Trophoblast cell (in vitro differentiated cells and primary cell): ENCODE results near the gene PPP1R11.
A peak's percentile ranks its signal among the peaks of the same experiment; 100 is the strongest.

Source experiments
- DNase-seq, 2 donors: peaks; one replicate each; pipeline ENCODE4 v3.0.0-alpha.2; 2016
- H2AFZ ChIP-seq: 2 replicates; pipeline ENCODE4 v1.6.1; 2013; ENCODE audit warnings: low read length, moderate library complexity, mild to moderate bottlenecking; ENCODE audit not compliant: insufficient read depth, poor library complexity
- H2AK5ac ChIP-seq: 2 replicates; pipeline ENCODE4 v1.6.1; 2013; ENCODE audit warnings: mild to moderate bottlenecking, low read length
- H2BK120ac ChIP-seq: 2 replicates; pipeline ENCODE4 v1.6.1; 2013; ENCODE audit warnings: low read length, mild to moderate bottlenecking, moderate library complexity; ENCODE audit not compliant: insufficient read depth, poor library complexity
- H2BK12ac ChIP-seq: 2 replicates; pipeline ENCODE4 v1.6.1; 2013; ENCODE audit warnings: mild to moderate bottlenecking, low read length, moderate library complexity
- H2BK5ac ChIP-seq: 2 replicates; pipeline ENCODE4 v1.6.1; 2013; ENCODE audit warnings: low read length, low read depth, moderate library complexity, mild to moderate bottlenecking; ENCODE audit not compliant: poor library complexity
- H3K14ac ChIP-seq: 2 replicates; pipeline ENCODE4 v1.6.1; 2013; ENCODE audit warnings: mild to moderate bottlenecking, low read length
- H3K18ac ChIP-seq: 2 replicates; pipeline ENCODE4 v1.6.1; 2013; ENCODE audit warnings: mild to moderate bottlenecking, low read length
- H3K23ac ChIP-seq: 2 replicates; pipeline ENCODE4 v1.6.1; 2013; ENCODE audit warnings: low read length
- H3K27ac ChIP-seq: 2 replicates; pipeline ENCODE4 v1.5.1; 2013; ENCODE audit warnings: low read depth, mild to moderate bottlenecking, inconsistent platforms, low read length, moderate library complexity
- H3K27me3 ChIP-seq: 2 replicates; pipeline ENCODE4 v1.6.1; 2013; ENCODE audit warnings: inconsistent platforms, mild to moderate bottlenecking, low read length, moderate library complexity; ENCODE audit not compliant: insufficient read depth
- H3K36me3 ChIP-seq, 2 experiments: 1 replicate in 1 of 2; 2 replicates in 1 of 2; pipeline ENCODE4 v1.6.1; 2013; ENCODE audit warnings: low read length in 2 of 2, mild to moderate bottlenecking in 2 of 2, moderate library complexity in 1 of 2; ENCODE audit not compliant: insufficient read depth in 2 of 2, control insufficient read depth in 1 of 2
- H3K4ac ChIP-seq: 2 replicates; pipeline ENCODE4 v1.6.1; 2013; ENCODE audit warnings: low read depth, mild to moderate bottlenecking, low read length, moderate library complexity
- H3K4me1 ChIP-seq, 2 experiments: 1 replicate in 1 of 2; 2 replicates in 1 of 2; pipeline ENCODE4 v1.6.1; 2013; ENCODE audit warnings: low read length in 2 of 2, mild to moderate bottlenecking in 2 of 2, moderate library complexity in 1 of 2; ENCODE audit not compliant: insufficient read depth in 2 of 2, control insufficient read depth in 1 of 2
- H3K4me2 ChIP-seq: 2 replicates; pipeline ENCODE4 v1.6.1; 2013; ENCODE audit warnings: inconsistent platforms, mild to moderate bottlenecking, low read length, moderate library complexity
- H3K4me3 ChIP-seq: 2 replicates; pipeline ENCODE4 v1.5.1; 2013; ENCODE audit warnings: mild to moderate bottlenecking, low read depth, low read length, inconsistent platforms
- H3K79me1 ChIP-seq: one replicate; pipeline ENCODE4 v1.6.1; 2013; ENCODE audit warnings: low read length
- H3K79me2 ChIP-seq: 2 replicates; pipeline ENCODE4 v1.6.1; 2013; ENCODE audit warnings: low read length, mild to moderate bottlenecking; ENCODE audit not compliant: control insufficient read depth, insufficient read depth, poor library complexity
- H3K9ac ChIP-seq: 2 replicates; pipeline ENCODE4 v1.6.1; 2013; ENCODE audit warnings: mild to moderate bottlenecking, low read length
- H3K9me3 ChIP-seq: 2 replicates; pipeline ENCODE4 v1.6.1; 2013; ENCODE audit warnings: low read depth, mild to moderate bottlenecking, control low read depth, inconsistent platforms, low read length; ENCODE audit not compliant: insufficient read depth
- H4K12ac ChIP-seq: 2 replicates; pipeline ENCODE4 v1.6.1; 2013; ENCODE audit warnings: low read depth, mild to moderate bottlenecking, low read length, moderate library complexity
- H4K8ac ChIP-seq: 2 replicates; pipeline ENCODE4 v1.6.1; 2013; ENCODE audit warnings: low read depth, mild to moderate bottlenecking, low read length, moderate library complexity
- H4K91ac ChIP-seq: one replicate; pipeline ENCODE4 v1.6.1; 2013; ENCODE audit warnings: low read depth, mild to moderate bottlenecking, low read length, moderate library complexity
- WGBS: extraction: QIAGEN DNeasy Blood & Tissue Kit; methylation state at CpG from one replicate; pipeline ENCODE4 v1.1.7; 2013; ENCODE audit warnings: missing lambda C conversion rate; ENCODE audit not compliant: insufficient read length, insufficient coverage; ENCODE audit errors: extremely low coverage; 5-methylcytosine and 5-hydroxymethylcytosine counted together

Gene PPP1R11

DNA sequence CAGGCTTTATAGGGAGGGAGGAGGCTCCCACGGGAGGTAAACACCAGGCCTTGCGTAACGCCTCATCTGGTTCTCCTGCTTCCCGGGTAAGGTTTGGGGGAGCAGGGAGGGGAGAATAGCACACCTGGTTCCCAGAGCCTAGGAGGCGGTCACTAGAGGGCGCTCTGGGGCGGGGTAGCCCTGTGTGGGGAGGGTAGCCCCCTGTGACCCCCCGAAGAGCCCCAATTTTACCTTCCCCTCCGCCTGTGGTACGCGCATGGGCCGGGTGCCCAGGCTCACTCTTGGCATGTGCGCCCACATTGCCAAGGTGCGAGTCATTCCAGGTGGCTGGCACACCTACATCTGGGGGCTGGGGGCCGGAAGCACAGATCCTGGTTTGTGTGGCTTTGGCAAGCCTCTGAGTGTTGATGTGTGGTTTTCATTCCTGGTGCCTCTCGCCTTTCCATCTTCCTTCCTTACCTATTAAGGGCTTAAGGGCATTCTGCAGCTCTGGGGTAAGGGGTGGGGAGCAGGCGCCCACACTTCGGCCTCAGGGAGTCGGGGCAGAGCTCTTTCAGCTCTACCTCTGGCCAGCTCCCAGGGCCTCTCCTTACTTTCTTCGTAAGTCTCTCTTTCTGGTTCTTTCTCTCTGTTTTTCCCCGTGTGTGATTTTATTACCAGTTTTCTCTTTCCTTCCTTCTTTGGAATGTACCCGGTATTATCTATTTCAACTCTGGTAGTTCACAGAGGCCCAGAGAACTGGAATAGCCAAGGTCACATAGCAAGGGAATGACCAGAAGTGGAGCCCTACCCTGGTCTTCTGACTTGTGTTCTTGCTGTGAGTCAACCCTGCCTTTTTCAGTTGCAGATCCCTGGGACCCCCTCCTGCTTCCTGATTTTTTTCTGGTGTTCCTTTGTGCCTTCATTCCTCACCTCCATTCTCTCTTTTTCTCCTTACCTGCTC lies 9.1 kb downstream of the PPP1R11 start:
- no peak overlapping the region for H4K12ac ChIP-seq
- H3K79me2 ChIP-seq = no peaks in the 10 kb centered on the region
- H2AK5ac ChIP-seq = no peak overlapping the region
- no peak overlapping the region for H3K4ac ChIP-seq
- no peak overlapping the region for H2AFZ ChIP-seq
- H3K9ac ChIP-seq = no peak overlapping the region
- no peaks in the 10 kb centered on the region for H3K79me1 ChIP-seq
- H2BK12ac ChIP-seq = no peak overlapping the region
- no peak overlapping the region for H3K14ac ChIP-seq
- no peak for DNase-seq
- H3K36me3 ChIP-seq = no peaks in the 10 kb centered on the region
- peaks cover 12 to 13% of the 10 kb centered on the region in 2 experiments for H3K4me1 ChIP-seq
- no peak overlapping the region for H2BK5ac ChIP-seq
- no peak overlapping the region for H4K8ac ChIP-seq
- H2BK120ac ChIP-seq = no peak overlapping the region
- WGBS = no CpG with 5 or more reads among the region's 22 CpGs
- H3K4me2 ChIP-seq = peak overlapping the region; percentile 28
- H3K23ac ChIP-seq = no peak overlapping the region
- no peak overlapping the region for H4K91ac ChIP-seq
- no peak overlapping the region for H3K27ac ChIP-seq
- no peak overlapping the region for H3K4me3 ChIP-seq
- H3K27me3 ChIP-seq = peaks cover 60% of the 10 kb centered on the region
- no peak overlapping the region for H3K18ac ChIP-seq
- peaks cover 2% of the 10 kb centered on the region for H3K9me3 ChIP-seq

DNA sequence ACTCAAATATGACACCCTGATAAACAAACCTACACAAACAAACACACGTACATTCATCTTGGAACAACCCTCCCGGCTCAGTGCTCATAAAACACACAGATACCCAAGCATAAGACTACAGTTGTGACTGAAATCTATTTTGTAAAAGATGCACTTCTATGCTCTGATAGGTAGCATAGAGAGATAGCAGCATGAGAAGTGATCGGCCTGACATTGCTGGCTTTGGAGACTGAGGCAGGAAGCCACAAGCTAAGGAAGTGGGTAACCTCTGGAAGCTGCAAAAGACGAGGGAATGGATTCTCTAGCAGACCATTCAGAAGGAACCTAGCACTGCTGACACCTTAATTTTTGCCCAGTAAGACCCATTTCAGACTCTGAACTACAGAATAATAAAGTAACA lies 10.2 kb downstream of the PPP1R11 start:
- no peak overlapping the region for H2AK5ac ChIP-seq
- peaks cover 48% of the 10 kb centered on the region for H3K27me3 ChIP-seq
- WGBS = no CpG with 5 or more reads among the region's 4 CpGs
- H2BK120ac ChIP-seq = no peak overlapping the region
- no peak overlapping the region for H3K14ac ChIP-seq
- H3K79me1 ChIP-seq = no peaks in the 10 kb centered on the region
- no peak overlapping the region for H3K18ac ChIP-seq
- H2BK12ac ChIP-seq = no peak overlapping the region
- no peak overlapping the region for H3K23ac ChIP-seq
- no peak overlapping the region for H2AFZ ChIP-seq
- no peak overlapping the region for H3K4me3 ChIP-seq
- no peak overlapping the region for H3K9ac ChIP-seq
- H3K4ac ChIP-seq = no peak overlapping the region
- no peak overlapping the region for H2BK5ac ChIP-seq
- no peak overlapping the region for H3K4me2 ChIP-seq
- H3K4me1 ChIP-seq = peaks cover 11 to 12% of the 10 kb centered on the region in 2 experiments
- no peak overlapping the region for H3K27ac ChIP-seq
- H3K79me2 ChIP-seq = no peaks in the 10 kb centered on the region
- no peaks in the 10 kb centered on the region for H3K36me3 ChIP-seq
- H3K9me3 ChIP-seq = peaks cover 2% of the 10 kb centered on the region
- no peak overlapping the region for H4K8ac ChIP-seq
- H4K12ac ChIP-seq = no peak overlapping the region
- no peak for DNase-seq
- H4K91ac ChIP-seq = no peak overlapping the region

DNA sequence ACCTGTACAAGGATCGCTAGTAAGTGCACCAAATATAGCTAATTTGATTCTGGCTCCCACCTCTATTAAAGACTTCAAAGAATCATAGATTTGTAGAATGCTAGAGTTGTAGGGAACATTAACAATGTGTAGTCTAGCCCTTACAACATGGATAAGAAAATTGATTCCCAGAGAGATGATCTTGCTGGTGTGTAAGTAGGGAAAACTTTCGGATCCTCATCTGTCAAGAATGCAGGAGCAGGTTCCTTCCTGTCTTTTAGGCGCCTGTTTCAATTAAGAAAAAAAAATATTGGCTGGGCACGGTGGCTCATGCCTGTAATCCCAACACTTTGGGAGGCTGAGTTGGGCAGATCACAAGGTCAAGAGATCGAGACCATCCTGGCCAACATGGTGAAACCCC lies 20.9 kb downstream of the PPP1R11 start:
- no peak overlapping the region for H3K9ac ChIP-seq
- H3K4me3 ChIP-seq = no peak overlapping the region
- no peak overlapping the region for H4K8ac ChIP-seq
- H3K23ac ChIP-seq = no peak overlapping the region
- no peak overlapping the region for H3K27ac ChIP-seq
- H3K79me2 ChIP-seq = no peaks in the 10 kb centered on the region
- no peak overlapping the region for H2AK5ac ChIP-seq
- no peaks in the 10 kb centered on the region for H3K9me3 ChIP-seq
- no peaks in the 10 kb centered on the region for H3K4me1 ChIP-seq
- no peak overlapping the region for H3K18ac ChIP-seq
- no peak overlapping the region for H2AFZ ChIP-seq
- DNase-seq = no peak
- no peak overlapping the region for H2BK5ac ChIP-seq
- H2BK12ac ChIP-seq = no peak overlapping the region
- no peak overlapping the region for H4K12ac ChIP-seq
- no peak overlapping the region for H3K14ac ChIP-seq
- no peaks in the 10 kb centered on the region for H3K27me3 ChIP-seq
- no CpG with 5 or more reads among the region's 5 CpGs for WGBS
- no peaks in the 10 kb centered on the region for H3K36me3 ChIP-seq
- H2BK120ac ChIP-seq = no peak overlapping the region
- H3K4me2 ChIP-seq = no peak overlapping the region
- H3K79me1 ChIP-seq = no peaks in the 10 kb centered on the region
- H4K91ac ChIP-seq = no peak overlapping the region
- H3K4ac ChIP-seq = no peak overlapping the region

DNA sequence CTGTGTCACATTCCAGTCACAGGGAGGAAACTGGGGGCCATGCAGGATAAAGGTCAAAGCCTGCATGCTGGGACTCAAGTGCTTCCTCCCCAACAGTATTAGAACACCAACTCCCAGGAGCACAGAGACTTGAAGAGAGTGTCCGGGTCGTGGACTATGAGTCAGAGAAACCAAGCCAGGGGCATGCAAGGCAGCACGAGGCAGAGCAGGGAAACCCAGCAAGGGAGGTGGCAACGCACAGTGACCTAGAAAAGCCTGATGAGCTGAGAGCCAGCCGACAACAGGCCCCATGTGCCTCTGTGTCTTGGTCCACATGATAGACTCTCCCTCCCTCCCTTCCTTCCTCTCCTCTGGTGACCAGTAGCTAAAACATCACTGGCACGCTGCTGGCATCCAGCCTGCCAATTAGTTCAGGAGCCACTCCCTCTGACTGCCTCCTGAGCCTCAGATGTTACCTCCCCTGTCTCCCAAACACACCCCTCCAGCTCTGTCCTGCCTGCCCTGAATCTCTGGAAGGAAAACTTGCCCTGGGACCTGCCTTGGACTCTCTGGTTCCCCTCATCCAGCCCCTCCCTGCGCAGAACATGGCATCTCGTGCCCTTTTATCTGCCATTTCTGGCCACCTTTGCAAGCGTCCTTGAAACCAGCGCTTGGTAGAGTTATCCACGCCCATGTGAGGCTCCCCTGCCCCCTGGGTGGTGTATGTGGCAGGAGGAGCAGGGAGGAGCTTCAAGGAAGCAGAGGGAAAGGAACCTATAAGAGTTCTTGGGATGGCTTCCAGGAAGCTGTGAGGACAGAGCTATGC lies 24.8 kb downstream of the PPP1R11 start:
- Histone ChIP-seq H3K9ac (no peak overlapping the region), H3K23ac (no peak overlapping the region), H4K8ac (no peak overlapping the region), H2AK5ac (no peak overlapping the region), H3K18ac (no peak overlapping the region), H4K91ac (no peak overlapping the region), H3K4ac (no peak overlapping the region), H4K12ac (no peak overlapping the region), H3K27ac (no peak overlapping the region), H3K4me3 (no peak overlapping the region), H3K9me3 (no peaks in the 10 kb centered on the region), H3K14ac (no peak overlapping the region), H3K4me2 (no peak overlapping the region), H2BK5ac (no peak overlapping the region), H2BK120ac (no peak overlapping the region), H2AFZ (no peak overlapping the region), H2BK12ac (no peak overlapping the region), H3K79me2 (no peaks in the 10 kb centered on the region), H3K79me1 (no peaks in the 10 kb centered on the region), H3K27me3 (no peaks in the 10 kb centered on the region), H3K36me3 (no peaks in the 10 kb centered on the region), H3K4me1 (no peaks in the 10 kb centered on the region)
- peak; percentile 73 to 78 for DNase-seq
- no CpG with 5 or more reads among the region's 11 CpGs for WGBS
